HG02840 (cell line): ENCODE results near the gene HDAC4.

Experiments used
- ATAC-seq: cut with Tn5 transposase; IDR thresholded peaks from one replicate; pipeline ENCODE4 v1.9.1; 2021; ENCODE audit warnings: mild to moderate bottlenecking, moderate library complexity, moderate number of reproducible peaks; ENCODE audit not compliant: unreplicated experiment, low FRiP score

The HDAC4 gene

DNA sequence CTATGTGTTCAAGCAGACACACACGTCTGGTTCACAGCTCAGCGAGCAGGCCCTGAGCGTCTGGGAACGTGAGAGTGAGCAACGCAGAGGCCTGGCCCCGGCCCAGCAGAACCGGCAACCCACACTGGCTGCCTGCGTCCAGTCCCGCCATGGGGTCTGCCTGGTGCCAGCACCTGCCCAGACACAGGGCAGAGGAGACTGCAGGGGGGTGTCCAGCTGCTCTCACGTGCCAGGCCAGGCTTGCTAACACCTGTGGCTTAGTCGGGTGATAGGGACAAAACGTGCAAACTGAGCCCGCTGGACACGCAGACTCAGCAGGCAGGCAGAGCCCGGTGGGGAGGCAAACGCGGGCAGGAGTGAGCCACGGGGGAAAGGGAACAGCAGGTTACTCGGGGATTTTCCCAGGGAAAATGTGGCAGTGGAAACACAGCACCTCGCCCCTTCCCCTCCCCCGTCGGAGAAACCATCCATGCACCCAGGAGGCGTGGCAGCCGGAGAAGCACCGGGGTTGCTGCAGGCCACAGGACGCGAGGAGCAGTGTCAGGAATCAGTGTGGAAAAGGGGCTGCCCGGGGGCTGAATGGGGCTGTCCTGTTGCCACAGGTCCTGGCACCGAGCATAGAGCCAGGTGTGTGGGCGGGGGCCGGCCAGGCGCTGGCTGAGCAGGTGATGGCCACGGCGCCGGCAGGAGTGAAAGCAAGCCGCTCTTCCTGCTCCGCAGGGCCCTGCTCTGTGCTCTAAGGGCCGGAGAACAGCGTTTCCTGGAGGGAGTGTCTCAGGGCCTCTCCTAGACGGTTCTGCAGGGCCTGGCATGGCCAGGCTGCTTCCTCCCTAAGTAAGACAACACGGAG is 154.7 kb downstream of the HDAC4 start:
- no peak for ATAC-seq

- ATAC-seq, result no peak
Measured at GRCh38 chr2:239245107-239245506, 155.7 kb downstream of the HDAC4 start.

GRCh38 chr2:239244625-239245024 is 156.2 kb downstream of the HDAC4 start:
- ATAC-seq, result no peak

- no peak for ATAC-seq
Measured at GRCh38 chr2:239241431-239241960, 159.3 kb downstream of the HDAC4 start.

- ATAC-seq, result no peak
Measured at GRCh38 chr2:239240414-239240881, 160.4 kb downstream of the HDAC4 start.

DNA sequence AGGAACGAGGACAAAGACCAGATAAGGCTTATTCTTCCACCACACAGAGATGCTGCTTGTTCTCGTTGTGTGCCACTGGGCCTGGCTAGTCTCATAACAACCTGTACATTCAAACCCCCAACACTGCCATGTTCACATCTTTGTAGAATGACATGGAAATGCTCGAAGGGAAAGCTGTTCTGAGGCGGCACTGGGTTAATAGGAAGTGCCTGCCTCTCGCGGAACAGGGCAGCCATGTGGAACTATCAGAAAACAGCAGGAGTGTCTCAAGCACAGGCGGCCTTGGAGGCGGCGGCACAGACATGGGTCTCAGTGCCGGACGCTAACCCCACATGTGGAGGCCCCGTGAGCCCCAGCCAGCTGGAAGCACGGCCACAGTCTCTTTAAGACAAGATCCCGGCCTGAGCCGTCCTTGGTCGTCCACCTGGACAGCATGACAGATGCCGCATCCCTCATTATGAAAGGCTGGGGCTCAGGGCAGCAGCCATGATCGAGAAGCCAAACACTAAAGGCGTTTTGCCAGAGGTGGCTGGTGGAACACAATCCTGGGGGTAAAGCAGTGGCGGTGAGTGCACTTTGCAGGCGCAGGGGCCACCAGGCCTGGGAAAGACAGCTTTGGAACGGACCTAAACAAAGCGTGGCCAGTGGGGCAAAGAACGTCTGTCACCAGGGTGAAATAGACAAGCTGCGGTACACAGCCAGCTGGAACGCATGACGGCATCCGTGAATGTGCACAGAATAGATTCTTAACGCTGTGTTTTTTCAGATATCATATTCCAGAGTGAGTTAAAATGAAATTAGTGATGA is 161.0 kb downstream of the HDAC4 start:
- no peak for ATAC-seq

GRCh38 chr2:239238839-239239606 is 161.8 kb downstream of the HDAC4 start:
- no peak for ATAC-seq

DNA sequence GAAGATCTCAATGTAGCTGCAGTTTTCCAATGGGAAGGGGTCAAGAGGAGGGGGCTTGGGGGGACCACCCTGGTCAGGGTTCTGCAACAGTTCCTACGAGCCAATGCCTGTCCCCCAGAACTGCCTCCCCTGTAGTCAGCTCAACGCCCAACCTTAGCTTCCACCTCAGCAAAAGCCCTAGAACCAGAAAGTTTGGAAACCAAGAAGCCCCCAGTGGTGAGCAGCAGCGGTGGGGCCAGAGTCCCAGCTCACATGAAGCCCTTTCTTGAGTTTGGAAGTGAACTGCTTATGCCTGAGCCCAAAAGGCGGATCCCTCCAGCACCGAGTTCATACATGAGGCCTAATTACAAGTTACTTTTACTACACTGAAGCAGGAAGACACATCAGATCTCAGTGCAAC is 162.4 kb downstream of the HDAC4 start:
- no peak for ATAC-seq

- no peak for ATAC-seq
Measured at GRCh38 chr2:239236808-239237205, 164.0 kb downstream of the HDAC4 start.

DNA sequence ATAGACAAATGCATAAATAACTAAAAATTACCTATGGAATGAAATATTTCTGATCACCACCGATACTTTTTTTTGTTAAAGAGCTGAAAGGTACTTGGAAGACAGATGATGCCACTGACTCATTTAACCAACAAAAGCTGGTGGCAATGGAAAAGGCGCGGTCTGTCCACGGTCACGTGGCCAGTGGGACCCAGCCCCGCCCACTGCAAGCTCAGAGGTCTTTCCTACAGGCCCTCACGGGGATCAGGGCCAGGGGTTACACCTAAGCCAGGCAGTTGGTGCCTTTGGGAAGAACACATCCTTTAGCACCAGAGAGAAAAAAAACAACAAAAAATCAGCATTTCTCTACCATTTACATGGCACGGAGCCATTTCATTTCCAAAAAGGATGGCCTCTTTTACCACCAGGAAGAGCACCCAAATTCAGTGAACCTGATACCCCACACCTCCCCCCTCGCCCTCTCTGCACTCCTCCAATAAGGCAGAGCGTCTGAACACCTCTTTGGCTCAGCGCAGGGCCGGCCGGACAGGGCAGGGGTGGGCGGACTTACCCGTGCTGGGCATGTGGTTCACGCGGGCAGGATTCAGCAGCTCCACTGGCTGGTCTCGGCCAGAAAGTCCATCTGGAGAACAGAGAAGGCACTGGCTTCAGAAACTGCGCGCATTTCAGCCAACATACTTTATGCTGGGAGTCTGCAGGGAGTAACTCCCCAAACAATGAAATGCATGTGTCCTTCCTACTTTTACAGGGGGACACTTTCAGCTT is 164.6 kb downstream of the HDAC4 start:
- no peak for ATAC-seq

- no peak for ATAC-seq
Measured at GRCh38 chr2:239235311-239235710, 165.5 kb downstream of the HDAC4 start.

GRCh38 chr2:239234191-239235175 is 166.3 kb downstream of the HDAC4 start:
- ATAC-seq, result no peak

DNA sequence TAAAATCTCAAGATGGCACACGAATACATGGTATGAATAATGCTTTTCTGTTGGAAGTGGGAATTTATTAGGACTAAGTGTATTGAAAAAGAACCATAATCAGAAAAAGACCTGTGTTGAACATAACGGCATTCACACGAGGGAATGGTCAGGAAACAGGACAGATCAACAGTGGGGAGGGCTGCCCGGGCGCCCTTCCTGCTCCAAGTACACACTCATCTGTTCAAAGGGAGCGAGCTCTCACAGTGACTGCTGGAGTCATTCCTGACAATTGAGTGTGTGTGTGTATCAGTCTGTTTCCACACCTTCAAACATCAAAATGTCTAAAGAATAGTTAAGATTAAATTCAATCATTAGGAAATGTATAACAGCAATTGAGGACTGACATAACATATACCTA is 167.2 kb downstream of the HDAC4 start:
- ATAC-seq, result no peak

GRCh38 chr2:239232195-239232578 is 168.6 kb downstream of the HDAC4 start:
- ATAC-seq, result no peak

DNA sequence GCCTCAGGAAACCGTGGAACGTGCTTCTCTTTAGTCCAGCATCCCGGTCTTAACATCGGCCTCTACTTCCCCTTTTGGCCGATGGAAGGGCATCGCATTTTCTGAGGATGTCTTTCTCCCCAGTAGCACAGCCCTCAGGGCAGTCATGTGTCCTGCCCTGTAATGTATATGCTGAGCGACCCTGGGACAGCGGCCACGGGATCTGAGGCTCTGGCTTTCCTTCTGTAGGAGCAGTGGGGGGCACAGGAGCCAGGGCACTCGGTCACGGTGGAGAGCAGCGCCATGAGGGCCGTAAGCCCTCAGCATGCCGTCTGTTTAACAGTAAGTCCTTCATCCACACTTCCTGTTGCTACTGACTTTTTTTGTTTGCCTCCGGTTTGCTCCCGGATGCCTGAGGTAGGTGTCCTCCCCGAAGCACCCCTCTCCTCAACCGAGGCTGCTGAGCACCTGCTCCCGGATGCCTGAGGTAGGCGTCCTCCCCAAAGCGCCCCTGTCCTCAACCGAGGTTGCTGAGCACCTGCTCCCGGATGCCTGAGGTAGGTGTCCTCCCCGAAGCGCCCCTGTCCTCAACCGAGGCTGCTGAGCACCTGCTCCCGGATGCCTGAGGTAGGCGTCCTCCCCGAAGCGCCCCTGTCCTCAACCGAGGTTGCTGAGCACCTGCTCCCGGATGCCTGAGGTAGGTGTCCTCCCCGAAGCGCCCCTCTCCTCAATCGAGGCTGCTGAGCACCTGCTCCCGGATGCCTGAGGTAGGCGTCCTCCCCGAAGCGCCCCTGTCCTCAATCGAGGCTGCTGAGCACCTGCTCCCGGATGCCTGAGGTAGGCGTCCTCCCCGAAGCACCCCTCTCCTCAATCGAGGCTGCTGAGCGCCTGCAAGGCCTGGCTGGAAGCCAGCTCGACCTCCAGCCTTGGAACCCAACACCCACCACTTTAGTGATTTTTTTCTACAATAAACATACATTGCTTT is 169.3 kb downstream of the HDAC4 start:
- ATAC-seq, result no peak

- ATAC-seq, result no peak
Measured at GRCh38 chr2:239230318-239231052, 170.3 kb downstream of the HDAC4 start.
